Activated CD4-positive, alpha-beta T cell treated with anti-CD3 and anti-CD28 coated beads for 24 hours (primary cell): ENCODE results near the gene CTTNBP2.

Source experiments
- DNase-seq, 2 donors: peaks; one replicate each; pipeline ENCODE4 v3.0.0-alpha.2; 2020; ENCODE audit warnings: low read depth in 2 of 2

The CTTNBP2 gene

GRCh38 chr7:117825132-117825531 is 48.1 kb downstream of the CTTNBP2 start:
- DNase-seq = no peak

DNA sequence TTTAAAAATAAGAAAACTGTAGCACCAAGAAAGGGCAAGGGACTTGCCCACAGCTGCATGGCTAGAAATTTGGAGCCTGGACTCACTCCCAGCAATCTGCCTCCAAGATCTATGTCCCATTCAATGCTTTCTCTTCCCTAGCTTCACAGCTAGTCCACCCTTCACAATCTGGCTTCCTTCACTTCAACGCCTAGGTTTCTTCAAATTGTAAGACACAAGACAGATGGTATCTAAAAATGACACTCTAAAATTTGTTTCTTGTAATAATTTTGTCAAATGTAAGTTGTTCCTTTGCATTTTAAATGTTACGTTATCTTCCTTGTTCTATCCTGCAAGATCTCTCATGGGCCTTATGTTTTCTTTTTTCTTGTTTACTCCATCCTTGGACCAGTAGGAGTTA is 48.6 kb downstream of the CTTNBP2 start:
- DNase-seq = no peak

DNA sequence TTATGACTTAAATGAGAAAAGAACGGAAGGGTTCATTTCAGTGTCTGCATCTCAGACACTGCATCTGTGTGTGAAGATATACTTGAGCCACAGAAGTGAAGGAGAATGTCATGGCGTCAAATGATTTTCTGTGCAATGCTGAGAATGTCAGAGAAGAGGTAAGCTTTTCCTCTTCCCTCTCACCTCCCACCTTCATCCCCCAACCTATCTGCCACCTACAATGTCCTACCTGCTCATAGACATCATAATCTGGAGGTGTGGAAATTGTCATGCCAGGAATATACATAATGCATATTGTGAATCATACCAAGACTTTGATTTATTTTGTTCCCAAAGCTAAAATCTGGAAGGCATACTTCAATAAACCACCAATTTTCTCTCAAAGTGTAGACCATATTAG is 53.7 kb downstream of the CTTNBP2 start:
- DNase-seq = no peak

GRCh38 chr7:117818232-117818631 is 55.0 kb downstream of the CTTNBP2 start:
- DNase-seq = no peak

DNA sequence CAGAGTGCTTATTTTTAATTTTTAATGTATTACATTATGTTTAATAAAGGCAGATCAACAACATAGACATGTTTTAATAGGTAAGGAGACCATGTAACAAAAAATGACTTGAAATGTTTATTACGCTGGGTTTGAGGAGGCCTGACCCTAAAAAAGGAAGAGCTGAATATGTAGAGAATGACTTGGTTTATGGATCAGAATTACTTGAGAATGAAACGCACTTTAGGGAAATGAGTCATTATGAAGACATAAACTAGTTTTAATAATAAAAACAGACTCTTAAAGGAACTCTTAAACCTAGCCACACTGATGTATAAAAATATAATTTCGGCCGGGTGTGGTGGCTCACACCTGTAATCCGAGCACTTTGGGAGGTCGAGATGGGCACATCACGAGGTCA is 56.5 kb downstream of the CTTNBP2 start:
- DNase-seq = no peak

- no peak for DNase-seq
Measured at GRCh38 chr7:117811696-117812095, 61.5 kb downstream of the CTTNBP2 start.

GRCh38 chr7:117810642-117811512 is 62.4 kb downstream of the CTTNBP2 start:
- no peak for DNase-seq

DNA sequence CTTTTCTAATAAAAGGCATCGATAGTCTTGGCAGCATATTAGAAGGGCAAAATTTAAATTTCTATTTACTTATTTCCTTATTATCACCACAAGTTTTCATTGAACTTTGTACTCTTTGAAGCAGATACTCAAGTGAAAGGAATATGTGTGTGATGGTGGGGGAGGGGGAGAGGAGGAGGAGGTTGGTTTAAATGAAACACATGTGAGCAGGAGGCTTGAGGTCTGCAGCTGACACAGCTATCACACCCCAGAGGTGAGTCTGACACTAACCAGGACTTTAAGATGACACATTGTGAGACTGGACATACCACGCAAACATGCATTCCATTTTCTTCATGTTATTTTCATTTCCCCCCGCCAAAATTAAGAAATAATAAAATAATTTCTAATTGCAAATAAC is 63.3 kb downstream of the CTTNBP2 start:
- DNase-seq = no peak

GRCh38 chr7:117808910-117809705 is 64.1 kb downstream of the CTTNBP2 start:
- no peak for DNase-seq

GRCh38 chr7:117808341-117808757 is 64.9 kb downstream of the CTTNBP2 start:
- no peak for DNase-seq

GRCh38 chr7:117807676-117808075 is 65.6 kb downstream of the CTTNBP2 start:
- DNase-seq = no peak

DNA sequence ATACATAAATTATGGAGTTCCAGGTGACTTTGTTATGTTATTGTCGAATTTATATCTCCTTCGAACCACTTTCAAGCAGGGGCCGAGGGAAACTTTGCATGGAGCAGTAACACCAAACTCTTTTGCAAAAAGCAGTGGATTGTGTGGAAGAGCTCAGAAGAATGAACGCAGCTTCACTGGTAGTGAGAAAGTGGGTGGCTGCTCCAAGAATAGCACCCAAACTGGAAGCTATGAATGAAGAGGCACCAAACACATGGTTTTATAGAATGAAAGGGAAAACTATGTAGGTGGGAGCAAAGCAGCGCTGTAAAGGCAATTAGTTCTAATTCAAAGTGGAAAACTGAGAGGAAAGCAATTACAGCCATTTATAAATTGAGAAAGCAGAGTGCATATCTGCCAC is 67.2 kb downstream of the CTTNBP2 start:
- DNase-seq = no peak

- DNase-seq = no peak
Measured at GRCh38 chr7:117805241-117805640, 68.0 kb downstream of the CTTNBP2 start.

GRCh38 chr7:117803476-117803875 is 69.8 kb downstream of the CTTNBP2 start:
- DNase-seq = no peak

DNA sequence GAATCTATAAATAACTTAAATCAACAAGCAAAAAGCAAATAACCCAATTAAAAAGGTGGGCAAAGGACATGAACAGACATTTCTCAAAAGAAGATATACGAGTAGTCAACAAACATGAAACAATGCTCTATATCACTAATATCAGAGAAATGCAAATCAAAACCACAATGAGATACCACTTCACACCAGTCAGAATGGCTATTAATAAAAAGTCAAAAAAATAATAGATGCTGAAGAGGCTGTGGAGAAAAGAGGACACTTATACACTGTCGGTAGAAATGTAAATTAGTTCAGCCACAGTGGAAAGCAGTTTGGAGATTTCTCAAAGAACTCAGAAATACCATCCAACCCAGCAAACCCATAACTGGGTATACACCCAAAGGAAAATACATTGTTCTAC is 70.6 kb downstream of the CTTNBP2 start:
- no peak for DNase-seq

- no peak for DNase-seq
Measured at GRCh38 chr7:117800841-117801240, 72.4 kb downstream of the CTTNBP2 start.

- no peak for DNase-seq
Measured at GRCh38 chr7:117800406-117800805, 72.8 kb downstream of the CTTNBP2 start.

- no peak for DNase-seq
Measured at GRCh38 chr7:117796889-117797288, 76.4 kb downstream of the CTTNBP2 start.

DNA sequence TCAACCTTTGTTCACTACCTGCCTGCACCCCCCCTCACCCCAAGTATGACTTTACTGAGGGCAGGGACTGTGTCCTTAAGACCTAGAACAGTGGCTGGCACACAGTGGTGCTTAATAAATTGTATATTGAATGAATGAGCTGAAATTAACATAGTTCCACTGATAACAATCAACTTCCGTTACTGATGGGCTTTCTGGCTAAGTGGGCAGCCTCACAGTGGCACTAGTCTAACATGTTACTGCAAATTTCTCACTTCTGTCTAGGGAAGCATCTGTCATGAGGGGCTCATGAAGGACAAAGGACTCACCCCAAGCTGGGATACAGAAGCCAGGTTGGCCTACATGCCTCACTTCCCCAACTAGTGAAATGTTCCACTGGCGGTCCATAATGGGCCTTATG is 79.3 kb downstream of the CTTNBP2 start:
- DNase-seq = no peak

GRCh38 chr7:117793521-117793920 is 79.7 kb downstream of the CTTNBP2 start:
- no peak for DNase-seq

GRCh38 chr7:117791877-117792780 is 81.1 kb downstream of the CTTNBP2 start:
- no peak for DNase-seq

DNA sequence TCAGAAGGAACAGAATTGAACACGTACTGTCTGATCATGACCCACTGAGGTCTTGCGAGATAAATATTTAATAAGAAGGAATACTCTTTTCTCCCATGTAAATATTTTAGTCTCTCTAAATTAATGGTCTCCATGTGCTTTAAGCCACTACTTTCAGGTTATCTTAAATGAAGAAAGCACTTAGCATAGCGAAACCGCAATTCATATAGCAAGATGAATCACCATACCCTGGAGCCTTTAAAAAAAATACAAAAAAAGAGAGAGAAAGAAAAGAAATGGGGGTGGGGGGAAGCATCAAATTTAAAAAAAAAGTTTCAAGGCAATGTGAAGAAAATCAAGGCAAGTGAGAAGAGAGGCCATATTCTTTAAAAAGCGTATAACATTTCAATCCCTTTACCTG is 82.5 kb downstream of the CTTNBP2 start:
- no peak for DNase-seq
